Measurements from ENCODE around the gene CDK9. TPM values are rescaled to one million over a fixed set of nuclear protein-coding genes. Genes with fewer than 3 reads are reported as not detected.

CDK9 gene
- total and polyA plus RNA-seq, 10 of the 15 experiments (the other 5 are each of a cell fraction or from before 2014, with no cell fraction given), result 7.3 to 92.6 (median 51.6) TPM

DNA sequence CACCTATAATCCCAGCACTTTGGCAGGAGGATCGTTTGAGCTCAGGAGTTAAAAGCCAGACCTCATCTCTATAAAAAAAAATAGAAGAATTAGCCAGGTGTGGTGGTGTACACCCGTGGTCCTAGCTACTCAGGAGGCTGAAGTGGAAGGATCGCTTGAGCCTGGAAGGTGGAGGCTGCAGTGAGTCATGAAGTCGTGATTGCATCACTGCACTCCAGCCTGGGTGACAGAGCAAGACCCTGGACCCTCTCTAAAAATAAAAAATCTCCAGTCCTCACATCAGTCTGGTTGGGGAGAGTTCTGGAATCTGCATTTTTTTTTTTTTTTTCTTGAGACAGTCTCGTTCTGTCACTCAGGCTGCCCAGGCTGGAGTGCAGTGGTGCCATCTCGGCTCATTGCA lies 26.2 kb downstream of the CDK9 start:
- no peaks in the 10 kb centered on the region for H3K4me1 ChIP-seq (ENCODE audit: control insufficient read depth, insufficient read depth, low read length)
- intact Hi-C loops (cut with micrococcal nuclease; ENCODE audit: unreplicated experiment) (no loop called here), in situ Hi-C loops (cut with MboI) (no loop called here)
- no peak for DNase-seq (ENCODE audit: low read depth, low spot score)
- peaks cover 3 to 29% of the 10 kb centered on the region in 2 experiments; a peak in 3 of 4 replicates for H3K36me3 ChIP-seq (ENCODE audit: control insufficient read depth in 2 of 2, insufficient read depth in 2 of 2, low read length in 1 of 2)
- TF ChIP-seq NFYA (IDR thresholded peaks at IDR 0.05; ENCODE audit: borderline replicate concordance, low read depth, low read length) (no peak), TAF1 (IDR thresholded peaks at IDR 0.05; ENCODE audit: borderline replicate concordance, low read depth, low read length) (no peak), MXI1 (IDR thresholded peaks at IDR 0.05; ENCODE audit: low read depth, low read length) (no peak), CBFB (IDR thresholded peaks at IDR 0.05; ENCODE audit: low read depth) (no peak), KAT2A (conservative IDR thresholded peaks at IDR 0.05; ENCODE audit: control insufficient read depth, low read depth, low read length) (no peak), FOS (IDR thresholded peaks at IDR 0.05; ENCODE audit: borderline replicate concordance, extremely low read depth, insufficient read length) (no peak), POLR2A (IDR thresholded peaks at IDR 0.05; ENCODE audit: low read depth, low read length) (no peak), EGR1 (IDR thresholded peaks at IDR 0.05; ENCODE audit: borderline replicate concordance in 1 of 2, low read depth in 2 of 2, low read length in 2 of 2) (no peak), NFIC (IDR thresholded peaks at IDR 0.05; ENCODE audit: low read depth, low read length) (no peak), CHD4 (IDR thresholded peaks at IDR 0.05) (no peak), HDGF (IDR thresholded peaks at IDR 0.05) (no peak)
- TF ChIP-seq, protein P1, sequence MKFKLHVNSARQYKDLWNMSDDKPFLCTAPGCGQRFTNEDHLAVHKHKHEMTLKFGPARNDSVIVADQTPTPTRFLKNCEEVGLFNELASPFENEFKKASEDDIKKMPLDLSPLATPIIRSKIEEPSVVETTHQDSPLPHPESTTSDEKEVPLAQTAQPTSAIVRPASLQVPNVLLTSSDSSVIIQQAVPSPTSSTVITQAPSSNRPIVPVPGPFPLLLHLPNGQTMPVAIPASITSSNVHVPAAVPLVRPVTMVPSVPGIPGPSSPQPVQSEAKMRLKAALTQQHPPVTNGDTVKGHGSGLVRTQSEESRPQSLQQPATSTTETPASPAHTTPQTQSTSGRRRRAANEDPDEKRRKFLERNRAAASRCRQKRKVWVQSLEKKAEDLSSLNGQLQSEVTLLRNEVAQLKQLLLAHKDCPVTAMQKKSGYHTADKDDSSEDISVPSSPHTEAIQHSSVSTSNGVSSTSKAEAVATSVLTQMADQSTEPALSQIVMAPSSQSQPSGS (IDR thresholded peaks at IDR 0.05; ENCODE audit: low read length), result no peak
- TF ChIP-seq, protein P2, sequence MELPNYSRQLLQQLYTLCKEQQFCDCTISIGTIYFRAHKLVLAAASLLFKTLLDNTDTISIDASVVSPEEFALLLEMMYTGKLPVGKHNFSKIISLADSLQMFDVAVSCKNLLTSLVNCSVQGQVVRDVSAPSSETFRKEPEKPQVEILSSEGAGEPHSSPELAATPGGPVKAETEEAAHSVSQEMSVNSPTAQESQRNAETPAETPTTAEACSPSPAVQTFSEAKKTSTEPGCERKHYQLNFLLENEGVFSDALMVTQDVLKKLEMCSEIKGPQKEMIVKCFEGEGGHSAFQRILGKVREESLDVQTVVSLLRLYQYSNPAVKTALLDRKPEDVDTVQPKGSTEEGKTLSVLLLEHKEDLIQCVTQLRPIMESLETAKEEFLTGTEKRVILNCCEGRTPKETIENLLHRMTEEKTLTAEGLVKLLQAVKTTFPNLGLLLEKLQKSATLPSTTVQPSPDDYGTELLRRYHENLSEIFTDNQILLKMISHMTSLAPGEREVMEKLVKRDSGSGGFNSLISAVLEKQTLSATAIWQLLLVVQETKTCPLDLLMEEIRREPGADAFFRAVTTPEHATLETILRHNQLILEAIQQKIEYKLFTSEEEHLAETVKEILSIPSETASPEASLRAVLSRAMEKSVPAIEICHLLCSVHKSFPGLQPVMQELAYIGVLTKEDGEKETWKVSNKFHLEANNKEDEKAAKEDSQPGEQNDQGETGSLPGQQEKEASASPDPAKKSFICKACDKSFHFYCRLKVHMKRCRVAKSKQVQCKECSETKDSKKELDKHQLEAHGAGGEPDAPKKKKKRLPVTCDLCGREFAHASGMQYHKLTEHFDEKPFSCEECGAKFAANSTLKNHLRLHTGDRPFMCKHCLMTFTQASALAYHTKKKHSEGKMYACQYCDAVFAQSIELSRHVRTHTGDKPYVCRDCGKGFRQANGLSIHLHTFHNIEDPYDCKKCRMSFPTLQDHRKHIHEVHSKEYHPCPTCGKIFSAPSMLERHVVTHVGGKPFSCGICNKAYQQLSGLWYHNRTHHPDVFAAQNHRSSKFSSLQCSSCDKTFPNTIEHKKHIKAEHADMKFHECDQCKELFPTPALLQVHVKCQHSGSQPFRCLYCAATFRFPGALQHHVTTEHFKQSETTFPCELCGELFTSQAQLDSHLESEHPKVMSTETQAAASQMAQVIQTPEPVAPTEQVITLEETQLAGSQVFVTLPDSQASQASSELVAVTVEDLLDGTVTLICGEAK (IDR thresholded peaks at IDR 0.05; ENCODE audit: borderline replicate concordance), result no peak
- TF ChIP-seq, protein P3, sequence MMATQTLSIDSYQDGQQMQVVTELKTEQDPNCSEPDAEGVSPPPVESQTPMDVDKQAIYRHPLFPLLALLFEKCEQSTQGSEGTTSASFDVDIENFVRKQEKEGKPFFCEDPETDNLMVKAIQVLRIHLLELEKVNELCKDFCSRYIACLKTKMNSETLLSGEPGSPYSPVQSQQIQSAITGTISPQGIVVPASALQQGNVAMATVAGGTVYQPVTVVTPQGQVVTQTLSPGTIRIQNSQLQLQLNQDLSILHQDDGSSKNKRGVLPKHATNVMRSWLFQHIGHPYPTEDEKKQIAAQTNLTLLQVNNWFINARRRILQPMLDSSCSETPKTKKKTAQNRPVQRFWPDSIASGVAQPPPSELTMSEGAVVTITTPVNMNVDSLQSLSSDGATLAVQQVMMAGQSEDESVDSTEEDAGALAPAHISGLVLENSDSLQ (IDR thresholded peaks at IDR 0.05), result no peak
- TF ChIP-seq, protein P4, sequence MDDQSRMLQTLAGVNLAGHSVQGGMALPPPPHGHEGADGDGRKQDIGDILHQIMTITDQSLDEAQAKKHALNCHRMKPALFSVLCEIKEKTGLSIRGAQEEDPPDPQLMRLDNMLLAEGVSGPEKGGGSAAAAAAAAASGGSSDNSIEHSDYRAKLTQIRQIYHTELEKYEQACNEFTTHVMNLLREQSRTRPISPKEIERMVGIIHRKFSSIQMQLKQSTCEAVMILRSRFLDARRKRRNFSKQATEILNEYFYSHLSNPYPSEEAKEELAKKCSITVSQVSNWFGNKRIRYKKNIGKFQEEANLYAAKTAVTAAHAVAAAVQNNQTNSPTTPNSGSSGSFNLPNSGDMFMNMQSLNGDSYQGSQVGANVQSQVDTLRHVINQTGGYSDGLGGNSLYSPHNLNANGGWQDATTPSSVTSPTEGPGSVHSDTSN (IDR thresholded peaks at IDR 0.05; ENCODE audit: insufficient replicate concordance, low read depth, low read length), result no peak
- H3K4me2 ChIP-seq (ENCODE audit: control insufficient read depth, insufficient read depth), result no peak overlapping the region
- H3K9ac ChIP-seq (ENCODE audit: control insufficient read depth, insufficient read depth, low read length), result no peak overlapping the region
- ChIA-PET SMC1A (ENCODE audit: uncharacterized antibody, unreplicated experiment) (no interaction called here), POLR2A (no interaction called here), RAD21 (ENCODE audit: unreplicated experiment) (no interaction called here), CTCF (interaction anchor here (0.5 kb wide), 1 partner anchor 214 kb away, joined by 3 read pairs; no protein-coding TSS in a partner anchor)
- no peak for ATAC-seq
- H2AFZ ChIP-seq (ENCODE audit: control insufficient read depth, low read depth, low read length), result no peak overlapping the region
- FAIRE-seq, result no peak
- WGBS (ENCODE audit: insufficient coverage, insufficient replicate concordance, low lambda C conversion rate, missing lambda C conversion rate), result 89% methylated on average over 6 of the region's 6 CpGs
- no peaks in the 10 kb centered on the region for H3K79me2 ChIP-seq (ENCODE audit: control insufficient read depth, insufficient read depth, low read length)
- H3K9me3 ChIP-seq (replicated peaks; ENCODE audit: control insufficient read depth, insufficient read depth, low read length), result no peaks in the 10 kb centered on the region
- no TSS peak for BruUV-seq (replicated peaks)
- H3K27me3 ChIP-seq (replicated peaks in 1 of 2; ENCODE audit: control insufficient read depth in 2 of 2, insufficient read depth in 2 of 2, low read length in 1 of 2), result no peaks in the 10 kb centered on the region
- no peak overlapping the region for H3K27ac ChIP-seq (ENCODE audit: control insufficient read depth, insufficient read depth)
- H4K20me1 ChIP-seq (ENCODE audit: control insufficient read depth, insufficient read depth), result no peaks in the 10 kb centered on the region; the same call in 1 of the 2 replicates
- H3K4me3 ChIP-seq, result no peak overlapping the region
